Uterus (tissue), 2 donors: Measurements from ENCODE around the gene STIP1.

Source experiments
- POLR2A ChIP-seq, 2 donors: fragments of 450-650 bp; IDR thresholded peaks; one replicate each; pipeline ENCODE4 v1.6.1; 2016; ENCODE audit warnings: antibody characterized with exemption in 2 of 2, mild to moderate bottlenecking in 1 of 2, moderate library complexity in 1 of 2
- TF ChIP-seq, protein P1 (sequence below), 4 experiments: fragments of 200-600 bp in 2 of 4; fragments of 450-650 bp in 2 of 4; sonication (generic) in 2 of 4; IDR thresholded peaks; one replicate each; pipeline ENCODE4 v1.5.1; 2016 to 2019; ENCODE audit warnings: antibody characterized with exemption in 4 of 4, mild to moderate bottlenecking in 2 of 4, moderate library complexity in 1 of 4

DNA sequence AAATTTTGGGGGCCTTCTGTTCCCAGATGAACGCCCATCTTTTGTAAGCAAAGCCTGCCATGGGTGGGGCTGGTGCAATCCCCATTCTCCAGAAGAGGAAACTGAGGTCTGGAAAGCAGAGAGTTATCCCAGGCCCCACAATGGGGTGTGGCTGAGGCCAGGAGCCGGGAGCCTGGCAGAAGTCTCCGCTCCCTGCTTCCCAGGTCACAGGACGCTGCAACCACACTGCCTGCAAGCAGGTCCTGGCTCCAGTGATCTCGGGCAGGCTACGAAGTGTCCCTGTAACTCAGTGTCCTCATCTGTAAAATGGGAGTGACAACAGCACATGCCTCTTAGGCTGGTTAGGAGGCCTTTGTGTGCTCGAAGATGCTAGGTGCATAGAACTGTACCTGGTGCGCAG is 67.1 kb downstream of the STIP1 start:
- no peak for TF ChIP-seq POLR2A (IDR thresholded peaks at IDR 0.05)
- TF ChIP-seq, protein P1, sequence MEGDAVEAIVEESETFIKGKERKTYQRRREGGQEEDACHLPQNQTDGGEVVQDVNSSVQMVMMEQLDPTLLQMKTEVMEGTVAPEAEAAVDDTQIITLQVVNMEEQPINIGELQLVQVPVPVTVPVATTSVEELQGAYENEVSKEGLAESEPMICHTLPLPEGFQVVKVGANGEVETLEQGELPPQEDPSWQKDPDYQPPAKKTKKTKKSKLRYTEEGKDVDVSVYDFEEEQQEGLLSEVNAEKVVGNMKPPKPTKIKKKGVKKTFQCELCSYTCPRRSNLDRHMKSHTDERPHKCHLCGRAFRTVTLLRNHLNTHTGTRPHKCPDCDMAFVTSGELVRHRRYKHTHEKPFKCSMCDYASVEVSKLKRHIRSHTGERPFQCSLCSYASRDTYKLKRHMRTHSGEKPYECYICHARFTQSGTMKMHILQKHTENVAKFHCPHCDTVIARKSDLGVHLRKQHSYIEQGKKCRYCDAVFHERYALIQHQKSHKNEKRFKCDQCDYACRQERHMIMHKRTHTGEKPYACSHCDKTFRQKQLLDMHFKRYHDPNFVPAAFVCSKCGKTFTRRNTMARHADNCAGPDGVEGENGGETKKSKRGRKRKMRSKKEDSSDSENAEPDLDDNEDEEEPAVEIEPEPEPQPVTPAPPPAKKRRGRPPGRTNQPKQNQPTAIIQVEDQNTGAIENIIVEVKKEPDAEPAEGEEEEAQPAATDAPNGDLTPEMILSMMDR (IDR thresholded peaks at IDR 0.05), result no peak
